Prostate gland (tissue), 2 donors: Measurements from ENCODE around the gene SREBF1.

Experiments used
- POLR2A ChIP-seq: fragments of 450-650 bp; IDR thresholded peaks from one replicate; pipeline ENCODE4 v1.6.1; 2016; ENCODE audit warnings: antibody characterized with exemption, mild to moderate bottlenecking
- TF ChIP-seq, protein P1 (sequence below), 4 experiments: fragments of 200-600 bp in 2 of 4; fragments of 450-650 bp in 2 of 4; sonication (generic) in 2 of 4; IDR thresholded peaks; 1 replicate in 3 of 4; 2 replicates in 1 of 4; pipeline ENCODE4 v1.5.1; 2016 to 2019; ENCODE audit warnings: antibody characterized with exemption in 4 of 4, mild to moderate bottlenecking in 2 of 4, moderate library complexity in 2 of 4

DNA sequence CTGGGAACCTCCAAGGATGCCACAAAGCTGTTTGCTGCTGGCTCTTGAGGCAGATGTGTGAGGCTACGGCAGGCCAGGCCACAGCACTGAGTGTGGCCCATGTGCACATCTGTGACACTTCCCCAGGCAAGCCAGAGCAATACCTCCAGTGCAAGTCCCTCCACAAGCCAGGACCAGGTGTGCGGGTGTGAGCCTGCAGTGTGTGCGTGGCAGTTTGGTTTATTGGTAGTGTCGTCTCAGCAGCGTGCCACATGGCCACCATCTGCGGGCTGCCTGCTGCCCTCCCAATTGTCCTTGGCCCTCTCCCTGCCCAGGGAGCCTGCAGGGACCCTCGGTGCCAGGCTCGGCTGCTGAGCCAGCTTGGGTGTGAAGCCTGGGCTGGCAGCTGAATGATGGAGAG lies 9.9 kb upstream of the SREBF1 start:
- TF ChIP-seq, protein P1, sequence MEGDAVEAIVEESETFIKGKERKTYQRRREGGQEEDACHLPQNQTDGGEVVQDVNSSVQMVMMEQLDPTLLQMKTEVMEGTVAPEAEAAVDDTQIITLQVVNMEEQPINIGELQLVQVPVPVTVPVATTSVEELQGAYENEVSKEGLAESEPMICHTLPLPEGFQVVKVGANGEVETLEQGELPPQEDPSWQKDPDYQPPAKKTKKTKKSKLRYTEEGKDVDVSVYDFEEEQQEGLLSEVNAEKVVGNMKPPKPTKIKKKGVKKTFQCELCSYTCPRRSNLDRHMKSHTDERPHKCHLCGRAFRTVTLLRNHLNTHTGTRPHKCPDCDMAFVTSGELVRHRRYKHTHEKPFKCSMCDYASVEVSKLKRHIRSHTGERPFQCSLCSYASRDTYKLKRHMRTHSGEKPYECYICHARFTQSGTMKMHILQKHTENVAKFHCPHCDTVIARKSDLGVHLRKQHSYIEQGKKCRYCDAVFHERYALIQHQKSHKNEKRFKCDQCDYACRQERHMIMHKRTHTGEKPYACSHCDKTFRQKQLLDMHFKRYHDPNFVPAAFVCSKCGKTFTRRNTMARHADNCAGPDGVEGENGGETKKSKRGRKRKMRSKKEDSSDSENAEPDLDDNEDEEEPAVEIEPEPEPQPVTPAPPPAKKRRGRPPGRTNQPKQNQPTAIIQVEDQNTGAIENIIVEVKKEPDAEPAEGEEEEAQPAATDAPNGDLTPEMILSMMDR (IDR thresholded peaks at IDR 0.05) = no peak
- TF ChIP-seq POLR2A = no peak
